Liver (tissue), 3 donors: ENCODE results near the gene CCDC92.

Source experiments
- ATF3 ChIP-seq: IDR thresholded peaks from 2 replicates; pipeline ENCODE4 v1.6.1; 2016; ENCODE audit warnings: antibody characterized with exemption
- CTCF ChIP-seq: fragments of 150-350 bp; IDR thresholded peaks from 2 replicates; pipeline ENCODE4 v1.5.1; 2017; ENCODE audit warnings: improper control_type of control experiment, low read depth, low read length; ENCODE audit not compliant: missing input control
- FOXA1 ChIP-seq: IDR thresholded peaks from 2 replicates; pipeline ENCODE4 v1.6.1; 2016; ENCODE audit warnings: antibody characterized with exemption
- GABPA ChIP-seq, 2 donors: IDR thresholded peaks in 1 of 2; conservative IDR thresholded peaks in 1 of 2; 2 replicates each; pipeline ENCODE4 v1.6.1; 2016; ENCODE audit warnings: antibody characterized with exemption in 2 of 2, mild to moderate bottlenecking in 1 of 2, moderate library complexity in 1 of 2
- HNF4A ChIP-seq, 2 donors: conservative IDR thresholded peaks; 2 replicates each; pipeline ENCODE4 v1.6.1; 2016; ENCODE audit warnings: antibody characterized with exemption in 2 of 2, mild to moderate bottlenecking in 2 of 2
- JUND ChIP-seq, 2 donors: IDR thresholded peaks; 2 replicates each; pipeline ENCODE4 v1.6.1; 2016; ENCODE audit warnings: antibody characterized with exemption in 2 of 2
- NR2F2 ChIP-seq: IDR thresholded peaks from 2 replicates; pipeline ENCODE4 v1.6.1; 2016; ENCODE audit warnings: antibody characterized with exemption
- RAD21 ChIP-seq, 2 donors: IDR thresholded peaks; 2 replicates each; pipeline ENCODE4 v1.6.1; 2016; ENCODE audit warnings: antibody characterized with exemption in 2 of 2, mild to moderate bottlenecking in 2 of 2
- REST ChIP-seq: IDR thresholded peaks from 2 replicates; pipeline ENCODE4 v1.6.1; 2016; ENCODE audit warnings: antibody characterized with exemption, mild to moderate bottlenecking
- SP1 ChIP-seq: IDR thresholded peaks from 2 replicates; pipeline ENCODE4 v1.6.1; 2018; ENCODE audit warnings: antibody characterized with exemption, mild to moderate bottlenecking
- TAF1 ChIP-seq: conservative IDR thresholded peaks from 2 replicates; pipeline ENCODE4 v1.6.1; 2016; ENCODE audit warnings: antibody characterized with exemption, mild to moderate bottlenecking
- YY1 ChIP-seq: IDR thresholded peaks from 2 replicates; pipeline ENCODE4 v1.6.1; 2016; ENCODE audit warnings: antibody characterized with exemption, mild to moderate bottlenecking
- ZBTB33 ChIP-seq: IDR thresholded peaks from 2 replicates; pipeline ENCODE4 v1.6.1; 2016; ENCODE audit warnings: antibody characterized with exemption
- donor health status: healthy.
- donor health status: healthy.

- TF ChIP-seq CTCF (no peak), JUND (IDR thresholded peaks at IDR 0.05) (no peak), YY1 (no peak), SP1 (no peak), NR2F2 (no peak), HNF4A (conservative IDR thresholded peaks at IDR 0.05) (no peak), GABPA (IDR thresholded peaks at IDR 0.05 in 1 of 2, conservative IDR thresholded peaks at IDR 0.05 in 1 of 2) (no peak), RAD21 (IDR thresholded peaks at IDR 0.05) (no peak), ATF3 (no peak), ZBTB33 (no peak), FOXA1 (no peak), TAF1 (no peak), REST (no peak)
Observed at GRCh38 chr12:124021007-124021406, 48.4 kb upstream of the CCDC92 start.
